GM23248 (cell line): Measurements from ENCODE around the gene ALDH1A3. TPM values are rescaled to one million over a fixed set of nuclear protein-coding genes. Genes with fewer than 3 reads are reported as not detected.

Source experiments
- DNase-seq: peaks from one replicate; pipeline ENCODE4 v3.0.0-alpha.2; 2015
- H2AFZ ChIP-seq: fragments of 200-600 bp; sonication (generic); 2 replicates; pipeline ENCODE4 v1.6.1; 2016; ENCODE audit warnings: antibody characterized with exemption
- H3F3A ChIP-seq: fragments of 200-600 bp; sonication (generic); 2 replicates; pipeline ENCODE4 v1.6.1; 2016; ENCODE audit warnings: mild to moderate bottlenecking, antibody characterized with exemption, mixed run types; ENCODE audit not compliant: insufficient read depth
- H3K27ac ChIP-seq: fragments of 200-600 bp; sonication (generic); 2 replicates; pipeline ENCODE4 v1.5.1; 2016; ENCODE audit warnings: mild to moderate bottlenecking
- H3K27me3 ChIP-seq: fragments of 200-600 bp; sonication (generic); replicated peaks from 2 replicates; pipeline ENCODE4 v1.6.1; 2016; ENCODE audit warnings: mild to moderate bottlenecking; ENCODE audit not compliant: insufficient read depth
- H3K36me3 ChIP-seq: fragments of 200-600 bp; sonication (generic); 2 replicates; pipeline ENCODE4 v1.6.1; 2016; ENCODE audit warnings: low read depth, mild to moderate bottlenecking
- H3K4me1 ChIP-seq: fragments of 200-600 bp; sonication (generic); 2 replicates; pipeline ENCODE4 v1.6.1; 2016; ENCODE audit warnings: mild to moderate bottlenecking; ENCODE audit not compliant: insufficient read depth
- H3K4me2 ChIP-seq: fragments of 200-600 bp; sonication (generic); one replicate; pipeline ENCODE4 v1.6.1; 2016; ENCODE audit warnings: mild to moderate bottlenecking; ENCODE audit not compliant: unreplicated experiment
- H3K4me3 ChIP-seq: fragments of 200-600 bp; sonication (generic); 2 replicates; pipeline ENCODE4 v1.5.1; 2016; ENCODE audit warnings: mild to moderate bottlenecking
- H3K79me2 ChIP-seq: fragments of 200-600 bp; sonication (generic); 2 replicates; pipeline ENCODE4 v1.6.1; 2016; ENCODE audit warnings: mild to moderate bottlenecking; ENCODE audit not compliant: insufficient read depth
- H3K9ac ChIP-seq: fragments of 200-600 bp; sonication (generic); 2 replicates; pipeline ENCODE4 v1.6.1; 2016; ENCODE audit warnings: mild to moderate bottlenecking
- H3K9me2 ChIP-seq: fragments of 200-600 bp; sonication (generic); 2 replicates; pipeline ENCODE4 v1.6.1; 2016; ENCODE audit warnings: mixed run types, mild to moderate bottlenecking, moderate library complexity; ENCODE audit not compliant: insufficient read depth
- H3K9me3 ChIP-seq: fragments of 200-600 bp; sonication (generic); one replicate; pipeline ENCODE4 v1.6.1; 2017; ENCODE audit warnings: low read depth
- H4K20me1 ChIP-seq: fragments of 200-600 bp; sonication (generic); 2 replicates; pipeline ENCODE4 v1.6.0; 2016; ENCODE audit not compliant: insufficient read depth
- EZH2 ChIP-seq: fragments of 200-600 bp; sonication (generic); IDR thresholded peaks from 2 replicates; pipeline ENCODE4 v1.6.1; 2018; ENCODE audit warnings: antibody characterized with exemption, mild to moderate bottlenecking; ENCODE audit not compliant: insufficient read depth, poor library complexity, severe bottlenecking
- EZH2phosphoT487 ChIP-seq: fragments of 200-600 bp; sonication (generic); IDR thresholded peaks from 2 replicates; pipeline ENCODE4 v1.6.1; 2018; ENCODE audit warnings: antibody characterized with exemption, moderate library complexity, mild to moderate bottlenecking, low read depth; ENCODE audit not compliant: insufficient read depth
- WGBS, 2 experiments: methylation state at CpG; one replicate each; pipeline ENCODE4 v1.1.6; 2015 to 2017; ENCODE audit warnings: low lambda C conversion rate in 2 of 2, low coverage in 1 of 2; ENCODE audit errors: missing lambda C conversion rate in 2 of 2; 5-methylcytosine and 5-hydroxymethylcytosine counted together
- in situ Hi-C: fragments of 300-500 bp; cut with MboI; formaldehyde crosslinking; loops from 2 replicates; pipeline ENCODE4 v1.15.0; 2020
- polyA plus RNA-seq: library from polyadenylated mRNA; unstranded; fragments of >200 nt; fragmentation: Nextera tagmentation; extraction: Ambion mirVana; gene quantifications from 2 replicates; pipeline ENCODE4 v1.2.1, GENCODE V29; 2016
- total RNA-seq: library from RNA; depleted of rRNA; stranded (reverse); fragments of >200 nt; shearing (Covaris generic); gene quantifications from 2 replicates; pipeline ENCODE4 v1.2.3, GENCODE V29; 2014

Gene ALDH1A3
- total and polyA plus RNA-seq, 2 experiments from 2014 or later: 4.8 to 9.9 TPM

GRCh38 chr15:100908466-100908865 lies 28.8 kb downstream of the ALDH1A3 start:
- no peak overlapping the region for H3K27ac ChIP-seq
- no peaks in the 10 kb centered on the region for H4K20me1 ChIP-seq
- no peak overlapping the region for H2AFZ ChIP-seq
- H3K4me2 ChIP-seq: no peak overlapping the region
- H3K9me3 ChIP-seq: no peaks in the 10 kb centered on the region
- no peaks in the 10 kb centered on the region for H3K4me1 ChIP-seq
- no peak overlapping the region for H3K9ac ChIP-seq
- H3K27me3 ChIP-seq: no peaks in the 10 kb centered on the region
- DNase-seq: no peak
- no peak overlapping the region for H3K4me3 ChIP-seq
- WGBS, 2 experiments: 90 to 98% methylated on average over 6 of the region's 6 CpGs
- peaks cover 6% of the 10 kb centered on the region; the same call in 1 of the 2 replicates for H3F3A ChIP-seq
- H3K79me2 ChIP-seq: no peaks in the 10 kb centered on the region
- no peaks in the 10 kb centered on the region for H3K9me2 ChIP-seq
- in situ Hi-C loops: loop anchor here (25.0 kb wide), 1 partner anchor 354 kb away; the partner anchor contains the start of gene CHSY1
- TF ChIP-seq EZH2phosphoT487 (no peak), EZH2 (no peak)
- H3K36me3 ChIP-seq: no peaks in the 10 kb centered on the region

- in situ Hi-C loops: loop anchor here (25.0 kb wide), 1 partner anchor 353 kb away; the partner anchor contains the start of gene CHSY1
- no peak for DNase-seq
- no peak overlapping the region for H3K4me2 ChIP-seq
- no peak for TF ChIP-seq EZH2phosphoT487
- no peak for TF ChIP-seq EZH2
- H4K20me1 ChIP-seq: no peaks in the 10 kb centered on the region
- no peaks in the 10 kb centered on the region for H3F3A ChIP-seq
- no peaks in the 10 kb centered on the region for H3K9me2 ChIP-seq
- H3K4me3 ChIP-seq: no peak overlapping the region
- no peaks in the 10 kb centered on the region for H3K27me3 ChIP-seq
- H3K27ac ChIP-seq: no peak overlapping the region
- 47 to 57% methylated on average over 4 of the region's 4 CpGs for WGBS, 2 experiments
- H3K4me1 ChIP-seq: no peaks in the 10 kb centered on the region
- no peak overlapping the region for H2AFZ ChIP-seq
- no peaks in the 10 kb centered on the region for H3K36me3 ChIP-seq
- H3K9ac ChIP-seq: no peak overlapping the region
- H3K9me3 ChIP-seq: no peaks in the 10 kb centered on the region
- H3K79me2 ChIP-seq: no peaks in the 10 kb centered on the region
Observed at GRCh38 chr15:100909565-100909964, 29.9 kb downstream of the ALDH1A3 start.

GRCh38 chr15:100909989-100910955 lies 30.6 kb downstream of the ALDH1A3 start:
- Histone ChIP-seq H3K9ac (no peak overlapping the region), H3K9me3 (no peaks in the 10 kb centered on the region), H3K9me2 (no peaks in the 10 kb centered on the region), H3K36me3 (no peaks in the 10 kb centered on the region), H3K4me1 (no peaks in the 10 kb centered on the region), H3K4me2 (no peak overlapping the region), H3K4me3 (no peak overlapping the region), H3K79me2 (no peaks in the 10 kb centered on the region), H3F3A (no peaks in the 10 kb centered on the region), H4K20me1 (no peaks in the 10 kb centered on the region), H2AFZ (no peak overlapping the region), H3K27me3 (no peaks in the 10 kb centered on the region), H3K27ac (no peak overlapping the region)
- 75 to 80% methylated on average over 12 of the region's 12 CpGs for WGBS, 2 experiments
- no peak for DNase-seq
- TF ChIP-seq EZH2 (no peak), EZH2phosphoT487 (no peak)
- in situ Hi-C loops: loop anchor here (25.0 kb wide), 1 partner anchor 352 kb away; the partner anchor contains the start of gene CHSY1

GRCh38 chr15:100911086-100911485 lies 31.5 kb downstream of the ALDH1A3 start:
- H3K79me2 ChIP-seq: no peaks in the 10 kb centered on the region
- H3K9me2 ChIP-seq: no peaks in the 10 kb centered on the region
- TF ChIP-seq EZH2phosphoT487 (no peak), EZH2 (no peak)

More at GRCh38 chr15:100911086-100911485, 31.5 kb downstream of the ALDH1A3 start:
- 89 to 94% methylated on average over 10 of the region's 10 CpGs for WGBS, 2 experiments
- Histone ChIP-seq H3K27ac (no peak overlapping the region), H3F3A (no peaks in the 10 kb centered on the region), H3K27me3 (no peaks in the 10 kb centered on the region), H2AFZ (no peak overlapping the region), H3K9ac (no peak overlapping the region), H3K9me3 (no peaks in the 10 kb centered on the region), H4K20me1 (no peaks in the 10 kb centered on the region), H3K4me1 (no peaks in the 10 kb centered on the region), H3K4me2 (no peak overlapping the region), H3K4me3 (no peak overlapping the region), H3K36me3 (no peaks in the 10 kb centered on the region)
- in situ Hi-C loops: loop anchor here (25.0 kb wide), 1 partner anchor 351 kb away; the partner anchor contains the start of gene CHSY1
- no peak for DNase-seq
